GM12878 (cell line): ENCODE data around the gene XCR1. TPM values are rescaled to one million over a fixed set of nuclear protein-coding genes. Genes with fewer than 3 reads are reported as not detected.
A peak's percentile ranks its signal among the peaks of the same experiment; 100 is the strongest.

Experiments used
- ATF7 ChIP-seq: fragments of 450-650 bp; IDR thresholded peaks from 2 replicates; pipeline ENCODE4 v1.6.1; 2016; ENCODE audit warnings: low read depth, mild to moderate bottlenecking
- BACH1 ChIP-seq: fragments of 450-650 bp; IDR thresholded peaks from 2 replicates; pipeline ENCODE4 v1.6.1; 2017; ENCODE audit warnings: mild to moderate bottlenecking, borderline replicate concordance
- CBFB ChIP-seq: IDR thresholded peaks from 2 replicates; pipeline ENCODE4 v1.6.1; 2016; ENCODE audit warnings: antibody characterized with exemption, low read depth
- EED ChIP-seq: sonication (generic); IDR thresholded peaks from 2 replicates; pipeline ENCODE4 v1.6.1; 2016; ENCODE audit warnings: antibody characterized with exemption, low read depth
- ETV6 ChIP-seq, 2 experiments: fragments of 450-650 bp in 1 of 2; IDR thresholded peaks in 1 of 2; conservative IDR thresholded peaks in 1 of 2; 2 replicates each; pipeline ENCODE4 v1.6.1; 2014; ENCODE audit warnings: antibody characterized with exemption in 1 of 2, borderline replicate concordance in 1 of 2, low read depth in 1 of 2, mild to moderate bottlenecking in 1 of 2, moderate library complexity in 1 of 2
- IRF4 ChIP-seq: IDR thresholded peaks from 2 replicates; pipeline ENCODE4 v1.6.1; 2011; ENCODE audit warnings: low read depth, low read length
- KDM1A ChIP-seq: fragments of 200-600 bp; sonication (generic); IDR thresholded peaks from 2 replicates; pipeline ENCODE4 v1.6.1; 2016; ENCODE audit warnings: borderline replicate concordance
- MXI1 ChIP-seq: fragments of 150-350 bp; IDR thresholded peaks from 2 replicates; pipeline ENCODE4 v1.6.1; 2011; ENCODE audit warnings: low read depth, mild to moderate bottlenecking, inconsistent platforms, low read length, improper control_type of control experiment
- NFIC ChIP-seq: IDR thresholded peaks from 2 replicates; pipeline ENCODE4 v1.6.1; 2012; ENCODE audit warnings: low read depth, mild to moderate bottlenecking, inconsistent platforms, low read length, moderate library complexity
- RAD51 ChIP-seq: fragments of 450-650 bp; IDR thresholded peaks from 2 replicates; pipeline ENCODE4 v1.6.1; 2016; ENCODE audit warnings: moderate library complexity, mild to moderate bottlenecking, inconsistent platforms
- RUNX3 ChIP-seq: IDR thresholded peaks from 2 replicates; pipeline ENCODE4 v1.6.1; 2012; ENCODE audit warnings: low read length, inconsistent platforms
- SMC3 ChIP-seq: IDR thresholded peaks from 2 replicates; pipeline ENCODE4 v1.6.1; 2011; ENCODE audit warnings: low read length, improper control_type of control experiment, borderline replicate concordance
- STAT3 ChIP-seq: IDR thresholded peaks from 2 replicates; pipeline ENCODE4 v1.6.1; 2011; ENCODE audit warnings: low read depth, low read length, improper control_type of control experiment
- SUZ12 ChIP-seq: fragments of 200-600 bp; sonication (generic); IDR thresholded peaks from one replicate; pipeline ENCODE4 v1.6.1; 2018; ENCODE audit warnings: antibody characterized with exemption, mild to moderate bottlenecking; ENCODE audit not compliant: unreplicated experiment
- polyA plus RNA-seq, 11 experiments: library from polyadenylated mRNA; depleted of rRNA in 4 of 11; unstranded in 6 of 11; stranded (reverse) in 5 of 11; fragments of >200 nt; fragmentation: Nextera tagmentation in 4 of 11; fragmentation: Illumina TruSeq in 1 of 11; extraction: Ambion mirVana in 4 of 11; extraction: Trizol in 1 of 11; gene quantifications; 1 replicate in 1 of 11; 2 replicates in 10 of 11; pipeline versions ENCODE4 v1.2.1 to v1.2.3, GENCODE V29; 2011 to 2016; ENCODE audit warnings: inconsistent platforms in 2 of 11, missing spikeins in 2 of 11, low read depth in 1 of 11
- total RNA-seq, 4 experiments: library from RNA; depleted of rRNA in 3 of 4; stranded (reverse); fragments of >200 nt in 3 of 4; fragmentation: Illumina TruSeq in 1 of 4; extraction: Trizol in 1 of 4; gene quantifications; 2 replicates each; pipeline versions ENCODE4 v1.2.1 to v1.2.3, GENCODE V29; 2013 to 2021
- TF ChIP-seq, protein P1 (sequence below): fragments of 450-650 bp; IDR thresholded peaks from 2 replicates; pipeline ENCODE4 v1.6.1; 2017; ENCODE audit warnings: mild to moderate bottlenecking, moderate library complexity
- TF ChIP-seq, protein P2 (sequence below): IDR thresholded peaks from 2 replicates; pipeline ENCODE4 v1.6.1; 2012; ENCODE audit warnings: low read depth, low read length, improper control_type of control experiment
- TF ChIP-seq, protein P3 (sequence below): IDR thresholded peaks from 2 replicates; pipeline ENCODE4 v1.6.1; 2012; ENCODE audit warnings: mild to moderate bottlenecking, low read depth, low read length
- TF ChIP-seq, protein P4 (sequence below): IDR thresholded peaks from 2 replicates; pipeline ENCODE4 v1.6.1; 2011; ENCODE audit warnings: borderline replicate concordance, low read depth, mild to moderate bottlenecking, moderate library complexity, low read length; ENCODE audit not compliant: insufficient read depth, poor library complexity, severe bottlenecking
- TF ChIP-seq, protein P5 (sequence below): fragments of 450-650 bp; IDR thresholded peaks from 2 replicates; pipeline ENCODE4 v1.6.1; 2017; ENCODE audit warnings: mild to moderate bottlenecking, low read depth, inconsistent platforms; ENCODE audit not compliant: poor library complexity, severe bottlenecking

XCR1 gene
- total and polyA plus RNA-seq, 10 of the 15 experiments (the other 5 are each of a cell fraction or from before 2014, with no cell fraction given) = 0.02 to 0.29 (median 0.13) TPM; not detected in 2

DNA sequence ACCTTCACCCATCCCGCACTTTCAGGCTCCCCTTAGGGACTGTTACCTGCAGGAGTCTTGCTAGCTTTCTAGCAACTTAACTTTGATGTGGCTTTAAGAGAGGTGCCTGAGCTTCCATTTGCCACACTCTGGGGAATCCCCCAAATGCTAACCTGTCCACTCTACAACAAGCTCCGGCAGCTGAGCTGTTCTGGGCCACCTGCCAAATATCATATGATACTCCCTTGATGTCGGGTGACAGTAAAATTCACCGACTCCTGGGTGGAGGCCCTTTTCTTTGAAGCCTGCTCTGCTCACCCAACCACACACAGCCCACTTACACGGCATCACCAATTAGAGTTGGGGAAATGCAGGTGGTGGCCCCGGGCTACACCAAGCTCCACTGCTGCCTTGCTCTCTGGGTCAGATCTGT is 38.0 kb upstream of the XCR1 start (continued):
- TF ChIP-seq, protein P1, sequence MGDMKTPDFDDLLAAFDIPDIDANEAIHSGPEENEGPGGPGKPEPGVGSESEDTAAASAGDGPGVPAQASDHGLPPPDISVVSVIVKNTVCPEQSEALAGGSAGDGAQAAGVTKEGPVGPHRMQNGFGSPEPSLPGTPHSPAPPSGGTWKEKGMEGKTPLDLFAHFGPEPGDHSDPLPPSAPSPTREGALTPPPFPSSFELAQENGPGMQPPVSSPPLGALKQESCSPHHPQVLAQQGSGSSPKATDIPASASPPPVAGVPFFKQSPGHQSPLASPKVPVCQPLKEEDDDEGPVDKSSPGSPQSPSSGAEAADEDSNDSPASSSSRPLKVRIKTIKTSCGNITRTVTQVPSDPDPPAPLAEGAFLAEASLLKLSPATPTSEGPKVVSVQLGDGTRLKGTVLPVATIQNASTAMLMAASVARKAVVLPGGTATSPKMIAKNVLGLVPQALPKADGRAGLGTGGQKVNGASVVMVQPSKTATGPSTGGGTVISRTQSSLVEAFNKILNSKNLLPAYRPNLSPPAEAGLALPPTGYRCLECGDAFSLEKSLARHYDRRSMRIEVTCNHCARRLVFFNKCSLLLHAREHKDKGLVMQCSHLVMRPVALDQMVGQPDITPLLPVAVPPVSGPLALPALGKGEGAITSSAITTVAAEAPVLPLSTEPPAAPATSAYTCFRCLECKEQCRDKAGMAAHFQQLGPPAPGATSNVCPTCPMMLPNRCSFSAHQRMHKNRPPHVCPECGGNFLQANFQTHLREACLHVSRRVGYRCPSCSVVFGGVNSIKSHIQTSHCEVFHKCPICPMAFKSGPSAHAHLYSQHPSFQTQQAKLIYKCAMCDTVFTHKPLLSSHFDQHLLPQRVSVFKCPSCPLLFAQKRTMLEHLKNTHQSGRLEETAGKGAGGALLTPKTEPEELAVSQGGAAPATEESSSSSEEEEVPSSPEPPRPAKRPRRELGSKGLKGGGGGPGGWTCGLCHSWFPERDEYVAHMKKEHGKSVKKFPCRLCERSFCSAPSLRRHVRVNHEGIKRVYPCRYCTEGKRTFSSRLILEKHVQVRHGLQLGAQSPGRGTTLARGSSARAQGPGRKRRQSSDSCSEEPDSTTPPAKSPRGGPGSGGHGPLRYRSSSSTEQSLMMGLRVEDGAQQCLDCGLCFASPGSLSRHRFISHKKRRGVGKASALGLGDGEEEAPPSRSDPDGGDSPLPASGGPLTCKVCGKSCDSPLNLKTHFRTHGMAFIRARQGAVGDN = no peak
- TF ChIP-seq MXI1 (no peak), SUZ12 (no peak), KDM1A (no peak), BACH1 (peak; percentile 85; the same call in 1 of the 2 replicates), STAT3 (no peak), SMC3 (no peak), CBFB (peak; percentile 81), IRF4 (peak; percentile 59; the same call in 1 of the 2 replicates), RUNX3 (peak; percentile 98), NFIC (peak; percentile 89), RAD51 (peak; percentile 62; the same call in 1 of the 2 replicates), ETV6 (conservative IDR thresholded peaks at IDR 0.05 in 1 of 2, IDR thresholded peaks at IDR 0.05 in 1 of 2; ENCODE audit: borderline replicate concordance in 1 of 2, low read depth in 1 of 2) (peak in 1 of 2 experiments; percentile 52; a peak in 1 of 4 replicates), ATF7 (peak; percentile 42), EED (peak; percentile 96)
- TF ChIP-seq, protein P2, sequence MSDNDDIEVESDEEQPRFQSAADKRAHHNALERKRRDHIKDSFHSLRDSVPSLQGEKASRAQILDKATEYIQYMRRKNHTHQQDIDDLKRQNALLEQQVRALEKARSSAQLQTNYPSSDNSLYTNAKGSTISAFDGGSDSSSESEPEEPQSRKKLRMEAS = no peak
- TF ChIP-seq, protein P3, sequence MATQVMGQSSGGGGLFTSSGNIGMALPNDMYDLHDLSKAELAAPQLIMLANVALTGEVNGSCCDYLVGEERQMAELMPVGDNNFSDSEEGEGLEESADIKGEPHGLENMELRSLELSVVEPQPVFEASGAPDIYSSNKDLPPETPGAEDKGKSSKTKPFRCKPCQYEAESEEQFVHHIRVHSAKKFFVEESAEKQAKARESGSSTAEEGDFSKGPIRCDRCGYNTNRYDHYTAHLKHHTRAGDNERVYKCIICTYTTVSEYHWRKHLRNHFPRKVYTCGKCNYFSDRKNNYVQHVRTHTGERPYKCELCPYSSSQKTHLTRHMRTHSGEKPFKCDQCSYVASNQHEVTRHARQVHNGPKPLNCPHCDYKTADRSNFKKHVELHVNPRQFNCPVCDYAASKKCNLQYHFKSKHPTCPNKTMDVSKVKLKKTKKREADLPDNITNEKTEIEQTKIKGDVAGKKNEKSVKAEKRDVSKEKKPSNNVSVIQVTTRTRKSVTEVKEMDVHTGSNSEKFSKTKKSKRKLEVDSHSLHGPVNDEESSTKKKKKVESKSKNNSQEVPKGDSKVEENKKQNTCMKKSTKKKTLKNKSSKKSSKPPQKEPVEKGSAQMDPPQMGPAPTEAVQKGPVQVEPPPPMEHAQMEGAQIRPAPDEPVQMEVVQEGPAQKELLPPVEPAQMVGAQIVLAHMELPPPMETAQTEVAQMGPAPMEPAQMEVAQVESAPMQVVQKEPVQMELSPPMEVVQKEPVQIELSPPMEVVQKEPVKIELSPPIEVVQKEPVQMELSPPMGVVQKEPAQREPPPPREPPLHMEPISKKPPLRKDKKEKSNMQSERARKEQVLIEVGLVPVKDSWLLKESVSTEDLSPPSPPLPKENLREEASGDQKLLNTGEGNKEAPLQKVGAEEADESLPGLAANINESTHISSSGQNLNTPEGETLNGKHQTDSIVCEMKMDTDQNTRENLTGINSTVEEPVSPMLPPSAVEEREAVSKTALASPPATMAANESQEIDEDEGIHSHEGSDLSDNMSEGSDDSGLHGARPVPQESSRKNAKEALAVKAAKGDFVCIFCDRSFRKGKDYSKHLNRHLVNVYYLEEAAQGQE = no peak
- TF ChIP-seq, protein P4, sequence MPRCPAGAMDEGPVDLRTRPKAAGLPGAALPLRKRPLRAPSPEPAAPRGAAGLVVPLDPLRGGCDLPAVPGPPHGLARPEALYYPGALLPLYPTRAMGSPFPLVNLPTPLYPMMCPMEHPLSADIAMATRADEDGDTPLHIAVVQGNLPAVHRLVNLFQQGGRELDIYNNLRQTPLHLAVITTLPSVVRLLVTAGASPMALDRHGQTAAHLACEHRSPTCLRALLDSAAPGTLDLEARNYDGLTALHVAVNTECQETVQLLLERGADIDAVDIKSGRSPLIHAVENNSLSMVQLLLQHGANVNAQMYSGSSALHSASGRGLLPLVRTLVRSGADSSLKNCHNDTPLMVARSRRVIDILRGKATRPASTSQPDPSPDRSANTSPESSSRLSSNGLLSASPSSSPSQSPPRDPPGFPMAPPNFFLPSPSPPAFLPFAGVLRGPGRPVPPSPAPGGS = peak; percentile 82
- TF ChIP-seq, protein P5, sequence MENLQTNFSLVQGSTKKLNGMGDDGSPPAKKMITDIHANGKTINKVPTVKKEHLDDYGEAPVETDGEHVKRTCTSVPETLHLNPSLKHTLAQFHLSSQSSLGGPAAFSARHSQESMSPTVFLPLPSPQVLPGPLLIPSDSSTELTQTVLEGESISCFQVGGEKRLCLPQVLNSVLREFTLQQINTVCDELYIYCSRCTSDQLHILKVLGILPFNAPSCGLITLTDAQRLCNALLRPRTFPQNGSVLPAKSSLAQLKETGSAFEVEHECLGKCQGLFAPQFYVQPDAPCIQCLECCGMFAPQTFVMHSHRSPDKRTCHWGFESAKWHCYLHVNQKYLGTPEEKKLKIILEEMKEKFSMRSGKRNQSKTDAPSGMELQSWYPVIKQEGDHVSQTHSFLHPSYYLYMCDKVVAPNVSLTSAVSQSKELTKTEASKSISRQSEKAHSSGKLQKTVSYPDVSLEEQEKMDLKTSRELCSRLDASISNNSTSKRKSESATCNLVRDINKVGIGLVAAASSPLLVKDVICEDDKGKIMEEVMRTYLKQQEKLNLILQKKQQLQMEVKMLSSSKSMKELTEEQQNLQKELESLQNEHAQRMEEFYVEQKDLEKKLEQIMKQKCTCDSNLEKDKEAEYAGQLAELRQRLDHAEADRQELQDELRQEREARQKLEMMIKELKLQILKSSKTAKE = no peak
